ENCODE results near the gene NTSR1. TPM values are rescaled to one million over a fixed set of nuclear protein-coding genes. Genes with fewer than 3 reads are reported as not detected.

The NTSR1 gene
- total and polyA plus RNA-seq, 2 of the 8 experiments (the other 6 are each of a cell fraction or from before 2014, with no cell fraction given): 0.53 to 0.89 TPM

DNA sequence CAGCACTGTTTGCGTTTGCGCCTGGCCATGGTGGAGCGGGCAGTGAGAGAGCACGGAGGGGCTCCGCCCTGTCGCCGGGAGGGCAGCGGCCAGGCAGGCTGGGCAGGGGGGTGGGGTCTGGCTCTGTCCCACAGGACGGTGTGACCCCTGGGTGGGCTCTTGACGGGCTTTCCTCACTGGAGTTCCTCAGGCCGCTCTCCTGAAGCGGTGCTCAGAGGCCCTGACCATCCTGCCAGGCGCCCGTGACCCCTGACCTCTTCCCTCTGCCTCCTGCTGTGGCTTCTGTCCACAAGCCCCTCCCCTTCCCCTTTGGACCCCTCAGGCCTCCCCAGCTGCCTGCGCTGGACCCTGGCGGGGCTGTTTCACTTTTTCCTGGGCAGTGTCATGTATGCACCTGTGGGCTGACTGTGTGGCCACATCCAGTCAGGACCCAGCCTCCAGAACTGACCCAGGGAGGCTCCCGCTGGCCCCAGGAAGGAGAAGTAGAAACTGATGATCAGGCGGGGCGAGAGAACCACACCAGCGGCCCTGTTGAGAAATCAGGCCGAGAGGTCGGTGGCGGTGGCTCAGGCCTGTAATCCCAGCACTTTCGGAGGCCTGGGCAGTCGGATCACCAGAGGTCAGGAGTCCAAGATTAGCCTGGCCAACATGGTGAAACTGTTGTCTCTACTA, 97.2 kb downstream of the NTSR1 start:
- peaks cover 8% of the 10 kb centered on the region; the same call in 1 of the 2 replicates for H3K23me2 ChIP-seq (ENCODE audit: low read depth, low read length)
- no peaks in the 10 kb centered on the region for H3K9me3 ChIP-seq (ENCODE audit: insufficient read depth in 2 of 2, low read depth in 1 of 2, low read length in 1 of 2)
- H3K23ac ChIP-seq (ENCODE audit: insufficient read length): no peak overlapping the region
- peak overlapping the region; percentile 78 to 84 for H3K4me2 ChIP-seq (ENCODE audit: insufficient read depth in 1 of 2, low read depth in 2 of 2, low read length in 2 of 2)
- DNase-seq (ENCODE audit: low read depth in 1 of 2, low spot score in 2 of 2) (no peak), FAIRE-seq (no peak)
- no peak overlapping the region for H3K4ac ChIP-seq (replicated peaks; ENCODE audit: insufficient read length, low read depth, low read length)
- H3K56ac ChIP-seq (replicated peaks; ENCODE audit: insufficient read length, low read depth, low read length): no peak overlapping the region
- no peak overlapping the region for H2BK5ac ChIP-seq (ENCODE audit: low read depth, low read length)
- H4K8ac ChIP-seq (ENCODE audit: extremely low read depth, insufficient read depth, low read length): peak overlapping the region; percentile 35
- no peak overlapping the region for H2AFZ ChIP-seq (ENCODE audit: low read length)
- ChIA-PET POLR2A (ENCODE audit: partially characterized antibody) (interaction anchor here (2.0 kb wide), 1 partner anchor 10 kb away, joined by 14 read pairs; no protein-coding TSS in a partner anchor), CTCF (ENCODE audit: partially characterized antibody) (interaction anchor here (0.9 to 4.0 kb wide), 5 partner anchors 9 to 131 kb away, joined by 3 to 37 read pairs (median 3); partner anchors contain the start of gene MRGBP)
- H4K5ac ChIP-seq (ENCODE audit: insufficient read length, low read depth, low read length): no peak overlapping the region
- H2BK20ac ChIP-seq (ENCODE audit: low read length): no peak overlapping the region
- no peak overlapping the region for H3K27ac ChIP-seq (ENCODE audit: low read depth, low read length)
- H3K79me2 ChIP-seq (ENCODE audit: control insufficient read depth in 1 of 2, insufficient read depth in 2 of 2, low read length in 2 of 2): no peaks in the 10 kb centered on the region
- peak overlapping the region; percentile 48 to 93 (median 68) for H3K4me3 ChIP-seq (ENCODE audit: extremely low read depth in 1 of 4, insufficient read depth in 2 of 4, low read depth in 3 of 4, low read length in 4 of 4)
- peaks cover 6% of the 10 kb centered on the region; the same call in 1 of the 2 replicates for H3K79me1 ChIP-seq (ENCODE audit: low read depth, low read length)
- H3K27me3 ChIP-seq (replicated peaks in 1 of 4; ENCODE audit: control insufficient read depth in 3 of 4, extremely low read depth in 1 of 4, insufficient read depth in 3 of 4, low read length in 3 of 4): peaks cover 0 to 8% (median 4%) of the 10 kb centered on the region in 4 experiments; a peak in 4 of 7 replicates
- H3K14ac ChIP-seq (ENCODE audit: insufficient read length): no peak overlapping the region
- H4K20me1 ChIP-seq (replicated peaks in 1 of 2; ENCODE audit: control insufficient read depth in 1 of 2, insufficient read depth in 2 of 2, low read length in 2 of 2): peaks cover 6 to 24% of the 10 kb centered on the region in 2 experiments
- peaks cover 0 to 15% (median 0%) of the 10 kb centered on the region in 4 experiments; a peak in 3 of 8 replicates for H3K36me3 ChIP-seq (ENCODE audit: control insufficient read depth in 2 of 4, insufficient read depth in 4 of 4, low read length in 3 of 4)
- H2BK12ac ChIP-seq (ENCODE audit: low read depth, low read length): no peak overlapping the region
- no peak overlapping the region for H2BK15ac ChIP-seq (ENCODE audit: low read length)
- no peak overlapping the region for H2BK120ac ChIP-seq (replicated peaks; ENCODE audit: low read depth, low read length)
- H3K18ac ChIP-seq (ENCODE audit: extremely low read depth, low read length): no peak overlapping the region
- no peak overlapping the region for H2AK5ac ChIP-seq (ENCODE audit: low read depth, low read length)
- H3K9ac ChIP-seq (replicated peaks in 1 of 4; ENCODE audit: extremely low read depth in 1 of 4, low read depth in 3 of 4, low read length in 3 of 4): no peak overlapping the region
- peaks cover 0 to 12% (median 8%) of the 10 kb centered on the region in 4 experiments; a peak in 6 of 7 replicates for H3K4me1 ChIP-seq (replicated peaks in 1 of 4; ENCODE audit: control insufficient read depth in 3 of 4, insufficient read depth in 4 of 4, low read length in 3 of 4)
- 51% methylated on average over 20 of the region's 25 CpGs; no CpG with 5 or more reads in 1 of the 2 experiments for WGBS, 2 experiments (ENCODE audit: extremely low coverage in 1 of 2, insufficient coverage in 1 of 2, insufficient read length in 1 of 2, insufficient replicate concordance in 2 of 2, low coverage in 1 of 2, low lambda C conversion rate in 2 of 2, missing lambda C conversion rate in 1 of 2)
- no peak overlapping the region for H4K91ac ChIP-seq (replicated peaks; ENCODE audit: insufficient read length, low read length)
- TF ChIP-seq, protein P1, sequence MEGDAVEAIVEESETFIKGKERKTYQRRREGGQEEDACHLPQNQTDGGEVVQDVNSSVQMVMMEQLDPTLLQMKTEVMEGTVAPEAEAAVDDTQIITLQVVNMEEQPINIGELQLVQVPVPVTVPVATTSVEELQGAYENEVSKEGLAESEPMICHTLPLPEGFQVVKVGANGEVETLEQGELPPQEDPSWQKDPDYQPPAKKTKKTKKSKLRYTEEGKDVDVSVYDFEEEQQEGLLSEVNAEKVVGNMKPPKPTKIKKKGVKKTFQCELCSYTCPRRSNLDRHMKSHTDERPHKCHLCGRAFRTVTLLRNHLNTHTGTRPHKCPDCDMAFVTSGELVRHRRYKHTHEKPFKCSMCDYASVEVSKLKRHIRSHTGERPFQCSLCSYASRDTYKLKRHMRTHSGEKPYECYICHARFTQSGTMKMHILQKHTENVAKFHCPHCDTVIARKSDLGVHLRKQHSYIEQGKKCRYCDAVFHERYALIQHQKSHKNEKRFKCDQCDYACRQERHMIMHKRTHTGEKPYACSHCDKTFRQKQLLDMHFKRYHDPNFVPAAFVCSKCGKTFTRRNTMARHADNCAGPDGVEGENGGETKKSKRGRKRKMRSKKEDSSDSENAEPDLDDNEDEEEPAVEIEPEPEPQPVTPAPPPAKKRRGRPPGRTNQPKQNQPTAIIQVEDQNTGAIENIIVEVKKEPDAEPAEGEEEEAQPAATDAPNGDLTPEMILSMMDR (IDR thresholded peaks at IDR 0.05; ENCODE audit: control extremely low read depth in 1 of 3, insufficient read depth in 1 of 3, low read depth in 1 of 3, low read length in 3 of 3): no peak
- no peak for TF ChIP-seq BRCA1 (IDR thresholded peaks at IDR 0.05; ENCODE audit: low read depth, low read length)
- TF ChIP-seq KDM4A (IDR thresholded peaks at IDR 0.05; ENCODE audit: low read depth, low read length, severe bottlenecking): peak; percentile 2
- TF ChIP-seq CREB1 (IDR thresholded peaks at IDR 0.05): no peak
- peak; percentile 26 for TF ChIP-seq EZH2 (IDR thresholded peaks at IDR 0.05; ENCODE audit: low read depth, low read length, severe bottlenecking)
- TF ChIP-seq SUZ12 (IDR thresholded peaks at IDR 0.05; ENCODE audit: low read length): no peak
- no peak for TF ChIP-seq CEBPB (IDR thresholded peaks at IDR 0.05; ENCODE audit: low read depth, low read length)
- no peak for TF ChIP-seq POU5F1 (IDR thresholded peaks at IDR 0.05; ENCODE audit: low read depth, low read length)
- TF ChIP-seq YY1 (IDR thresholded peaks at IDR 0.05; ENCODE audit: low read depth, low read length): no peak
